ENCODE measurements around the gene ASXL1. TPM values are rescaled to one million over a fixed set of nuclear protein-coding genes. Genes with fewer than 3 reads are reported as not detected.

The ASXL1 gene
- total RNA-seq, 1 donor from 2014 or later: 145 TPM

GRCh38 chr20:32477594-32478512 lies 119.7 kb downstream of the ASXL1 start:
- no peak overlapping the region for H3K27ac Mint-ChIP-seq
- H3K9me3 Mint-ChIP-seq: no peaks in the 10 kb centered on the region
- H3K4me3 Mint-ChIP-seq (ENCODE audit: low read depth): no peak overlapping the region
- peaks cover 2% of the 10 kb centered on the region for H3K4me1 Mint-ChIP-seq (ENCODE audit: low read depth)
- no peak for DNase-seq (ENCODE audit: low spot score)
- intact Hi-C loops (cut with micrococcal nuclease): no loop called here
- H3K27me3 Mint-ChIP-seq (ENCODE audit: low read depth): no peaks in the 10 kb centered on the region
- no peaks in the 10 kb centered on the region for H3K36me3 Mint-ChIP-seq (ENCODE audit: low read depth)

GRCh38 chr20:32478576-32478975 lies 120.4 kb downstream of the ASXL1 start:
- DNase-seq (ENCODE audit: low spot score): no peak
- Mint-ChIP-seq H3K36me3 (ENCODE audit: low read depth) (no peaks in the 10 kb centered on the region), H3K4me1 (ENCODE audit: low read depth) (peaks cover 2% of the 10 kb centered on the region), H3K4me3 (ENCODE audit: low read depth) (no peak overlapping the region), H3K9me3 (no peaks in the 10 kb centered on the region), H3K27ac (no peak overlapping the region), H3K27me3 (ENCODE audit: low read depth) (no peaks in the 10 kb centered on the region)
- intact Hi-C loops (cut with micrococcal nuclease): no loop called here

- H3K27me3 Mint-ChIP-seq (ENCODE audit: low read depth): no peaks in the 10 kb centered on the region
- H3K27ac Mint-ChIP-seq: no peak overlapping the region
- no peaks in the 10 kb centered on the region for H3K9me3 Mint-ChIP-seq
- no peaks in the 10 kb centered on the region for H3K36me3 Mint-ChIP-seq (ENCODE audit: low read depth)
- no peak overlapping the region for H3K4me3 Mint-ChIP-seq (ENCODE audit: low read depth)
- peaks cover 2% of the 10 kb centered on the region for H3K4me1 Mint-ChIP-seq (ENCODE audit: low read depth)
- intact Hi-C loops (cut with micrococcal nuclease): no loop called here
- DNase-seq (ENCODE audit: low spot score): no peak
Measured at GRCh38 chr20:32479012-32479411, 120.9 kb downstream of the ASXL1 start.

GRCh38 chr20:32479697-32480171 lies 121.6 kb downstream of the ASXL1 start:
- Mint-ChIP-seq H3K36me3 (ENCODE audit: low read depth) (no peaks in the 10 kb centered on the region), H3K27ac (no peak overlapping the region), H3K4me3 (ENCODE audit: low read depth) (no peak overlapping the region), H3K27me3 (ENCODE audit: low read depth) (no peaks in the 10 kb centered on the region), H3K9me3 (no peaks in the 10 kb centered on the region), H3K4me1 (ENCODE audit: low read depth) (peaks cover 2% of the 10 kb centered on the region)
- no peak for DNase-seq (ENCODE audit: low spot score)
- intact Hi-C loops (cut with micrococcal nuclease): loop anchor here (5.0 kb wide), 1 partner anchor 272 kb away; the partner anchor contains the start of genes PLAGL2 and POFUT1

GRCh38 chr20:32480371-32481241 lies 122.5 kb downstream of the ASXL1 start:
- Mint-ChIP-seq H3K36me3 (ENCODE audit: low read depth) (peaks cover 4% of the 10 kb centered on the region), H3K27me3 (ENCODE audit: low read depth) (no peaks in the 10 kb centered on the region), H3K9me3 (no peaks in the 10 kb centered on the region), H3K27ac (no peak overlapping the region), H3K4me3 (ENCODE audit: low read depth) (no peak overlapping the region), H3K4me1 (ENCODE audit: low read depth) (peaks cover 9% of the 10 kb centered on the region)
- intact Hi-C loops (cut with micrococcal nuclease): loop anchor here (5.0 kb wide), 1 partner anchor 273 kb away; the partner anchor contains the start of genes PLAGL2 and POFUT1
- DNase-seq (ENCODE audit: low spot score): no peak

- no peaks in the 10 kb centered on the region for H3K9me3 Mint-ChIP-seq
- H3K27me3 Mint-ChIP-seq (ENCODE audit: low read depth): no peaks in the 10 kb centered on the region
- intact Hi-C loops (cut with micrococcal nuclease): loop anchor here (5.0 kb wide), 1 partner anchor 274 kb away; the partner anchor contains the start of genes PLAGL2 and POFUT1
- no peak for DNase-seq (ENCODE audit: low spot score)
- H3K4me1 Mint-ChIP-seq (ENCODE audit: low read depth): peaks cover 9% of the 10 kb centered on the region
- H3K4me3 Mint-ChIP-seq (ENCODE audit: low read depth): peak overlapping the region; percentile 52
- H3K27ac Mint-ChIP-seq: no peak overlapping the region
- peaks cover 7% of the 10 kb centered on the region for H3K36me3 Mint-ChIP-seq (ENCODE audit: low read depth)
Measured at GRCh38 chr20:32481311-32482142, 123.4 kb downstream of the ASXL1 start.

GRCh38 chr20:32482143-32482441 lies 124.0 kb downstream of the ASXL1 start:
- peaks cover 9% of the 10 kb centered on the region for H3K4me1 Mint-ChIP-seq (ENCODE audit: low read depth)
- H3K27ac Mint-ChIP-seq: no peak overlapping the region
- H3K27me3 Mint-ChIP-seq (ENCODE audit: low read depth): no peaks in the 10 kb centered on the region
- H3K9me3 Mint-ChIP-seq: no peaks in the 10 kb centered on the region
- peaks cover 11% of the 10 kb centered on the region for H3K36me3 Mint-ChIP-seq (ENCODE audit: low read depth)
- DNase-seq (ENCODE audit: low spot score): no peak
- intact Hi-C loops (cut with micrococcal nuclease): loop anchor here (5.0 kb wide), 1 partner anchor 275 kb away; the partner anchor contains the start of genes PLAGL2 and POFUT1
- H3K4me3 Mint-ChIP-seq (ENCODE audit: low read depth): peak overlapping the region; percentile 52

- Mint-ChIP-seq H3K27me3 (ENCODE audit: low read depth) (no peaks in the 10 kb centered on the region), H3K36me3 (ENCODE audit: low read depth) (peaks cover 11% of the 10 kb centered on the region), H3K9me3 (no peaks in the 10 kb centered on the region), H3K4me1 (ENCODE audit: low read depth) (peaks cover 9% of the 10 kb centered on the region), H3K4me3 (ENCODE audit: low read depth) (peak overlapping the region; percentile 42), H3K27ac (no peak overlapping the region)
- no peak for DNase-seq (ENCODE audit: low spot score)
- intact Hi-C loops (cut with micrococcal nuclease): loop anchor here (5.0 kb wide), 1 partner anchor 275 kb away; the partner anchor contains the start of genes PLAGL2 and POFUT1
Measured at GRCh38 chr20:32482442-32483261, 124.5 kb downstream of the ASXL1 start.

- peaks cover 15% of the 10 kb centered on the region for H3K36me3 Mint-ChIP-seq (ENCODE audit: low read depth)
- peak overlapping the region; percentile 79 for H3K4me3 Mint-ChIP-seq (ENCODE audit: low read depth)
- H3K9me3 Mint-ChIP-seq: no peaks in the 10 kb centered on the region
- DNase-seq (ENCODE audit: low spot score): peak; percentile 28
- H3K27ac Mint-ChIP-seq: no peak overlapping the region
- no peaks in the 10 kb centered on the region for H3K27me3 Mint-ChIP-seq (ENCODE audit: low read depth)
- intact Hi-C loops (cut with micrococcal nuclease): loop anchor here (5.0 kb wide), 1 partner anchor 276 kb away; the partner anchor contains the start of genes PLAGL2 and POFUT1
- peaks cover 9% of the 10 kb centered on the region for H3K4me1 Mint-ChIP-seq (ENCODE audit: low read depth)
Measured at GRCh38 chr20:32483351-32484224, 125.5 kb downstream of the ASXL1 start.

- intact Hi-C loops (cut with micrococcal nuclease): loop anchor here (5.0 kb wide), 1 partner anchor 277 kb away; the partner anchor contains the start of genes PLAGL2 and POFUT1
- H3K27ac Mint-ChIP-seq: no peak overlapping the region
- H3K9me3 Mint-ChIP-seq: no peaks in the 10 kb centered on the region
- H3K27me3 Mint-ChIP-seq (ENCODE audit: low read depth): no peaks in the 10 kb centered on the region
- H3K36me3 Mint-ChIP-seq (ENCODE audit: low read depth): peaks cover 15% of the 10 kb centered on the region
- peak overlapping the region; percentile 68 for H3K4me3 Mint-ChIP-seq (ENCODE audit: low read depth)
- DNase-seq (ENCODE audit: low spot score): no peak
- peaks cover 9% of the 10 kb centered on the region for H3K4me1 Mint-ChIP-seq (ENCODE audit: low read depth)
Measured at GRCh38 chr20:32484225-32484957, 126.3 kb downstream of the ASXL1 start.

Measured in activated T-helper 2 cell treated with anti-CD3 and anti-CD28 coated beads, Interferon-gamma antibody, Interleukin-2, Interleukin-4, amounts not matched to agents 10 μg/mL and 5 μg/mL and 100 μg/mL, durations not matched to agents 14 hours and 24 hours and 36 hours (primary cell).